GM12873 (cell line): ENCODE data around the gene PER3.

Experiments used
- CTCF ChIP-seq: IDR thresholded peaks from 2 replicates; pipeline ENCODE4 v1.5.1; 2012; ENCODE audit warnings: low read depth, mild to moderate bottlenecking, moderate library complexity, low read length, control low read depth; ENCODE audit not compliant: insufficient read depth; ENCODE audit errors: missing control alignments

The PER3 gene

DNA sequence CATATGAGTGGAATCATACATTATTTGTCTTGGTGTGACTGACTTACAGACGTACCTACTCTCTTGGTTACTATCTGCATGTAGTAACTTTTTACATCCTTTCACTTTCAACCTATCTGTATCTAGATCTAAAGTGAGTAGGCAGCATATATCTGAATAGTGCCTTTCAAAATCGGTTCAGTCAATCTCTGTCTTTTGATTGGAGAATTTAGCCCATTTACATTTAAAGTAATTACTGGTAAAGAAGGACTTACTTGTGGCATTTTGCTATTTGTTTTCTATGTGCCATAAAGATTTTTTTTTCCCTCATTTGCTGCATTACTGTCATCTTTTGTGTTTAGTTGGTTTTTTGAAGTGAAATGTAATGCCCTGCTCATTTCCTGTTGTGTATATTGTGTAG is 54.6 kb downstream of the PER3 start:
- TF ChIP-seq CTCF = no peak

GRCh38 chr1:7839526-7839925 is 55.4 kb downstream of the PER3 start:
- TF ChIP-seq CTCF = no peak

DNA sequence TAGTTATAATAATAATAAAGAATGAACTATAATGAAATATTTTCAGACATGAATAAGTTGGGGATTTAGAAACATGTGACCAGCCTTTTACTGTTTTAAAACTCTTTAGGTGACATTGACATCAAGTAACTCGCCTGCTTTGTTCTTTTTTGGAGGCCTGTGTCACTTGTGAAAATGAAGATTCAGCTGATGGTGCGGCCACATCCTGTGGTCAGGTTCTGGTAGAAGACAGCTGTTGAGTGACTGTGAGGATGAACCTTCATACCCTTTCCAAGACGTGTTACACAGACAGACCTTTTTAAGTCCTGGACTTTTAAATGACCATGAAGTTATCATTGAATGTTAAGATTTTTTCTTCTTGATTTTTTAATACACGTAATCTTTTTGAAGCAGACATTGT is 58.4 kb downstream of the PER3 start:
- no peak for TF ChIP-seq CTCF

GRCh38 chr1:7845761-7846160 is 61.7 kb downstream of the PER3 start:
- TF ChIP-seq CTCF = no peak

DNA sequence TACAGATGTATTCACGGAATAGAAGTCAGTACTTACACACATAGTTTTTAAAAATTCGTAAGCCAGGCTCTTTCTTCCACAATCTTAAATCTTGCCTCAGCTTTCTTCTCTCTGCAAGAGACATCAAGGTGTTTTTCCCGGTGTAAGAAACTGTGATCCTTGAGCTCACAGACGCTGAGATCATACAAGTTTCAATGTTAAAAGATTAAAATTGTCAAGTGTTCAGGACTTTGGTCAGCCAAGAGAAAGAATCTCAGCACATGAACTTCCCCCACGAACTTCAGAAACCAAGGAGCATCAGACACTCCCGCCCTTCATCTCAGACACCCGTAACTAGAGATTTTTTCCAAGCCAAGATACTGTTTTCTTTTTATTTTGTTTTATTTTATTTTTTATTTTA is 62.6 kb downstream of the PER3 start:
- TF ChIP-seq CTCF = no peak

- no peak for TF ChIP-seq CTCF
Observed at GRCh38 chr1:7847599-7847998, 63.5 kb downstream of the PER3 start.

DNA sequence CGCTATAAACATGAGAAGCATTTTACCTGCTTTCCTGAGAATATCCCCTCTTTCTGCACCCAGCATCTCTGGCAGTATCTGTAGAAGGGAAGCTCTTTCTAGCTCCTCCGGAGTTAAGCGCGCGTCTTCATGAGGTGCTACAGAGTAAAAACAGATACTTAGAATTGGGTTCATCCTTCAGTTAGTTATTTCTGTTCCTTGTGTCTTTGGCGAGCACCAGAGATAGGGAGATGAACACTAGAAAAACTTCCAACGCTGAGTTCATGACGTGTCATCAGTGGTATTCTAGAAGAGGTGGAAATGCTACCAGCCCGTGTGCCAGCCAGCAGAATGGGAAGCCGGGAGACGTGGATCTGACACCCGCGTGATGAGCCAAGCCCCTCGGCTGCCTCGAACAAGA is 66.7 kb downstream of the PER3 start:
- no peak for TF ChIP-seq CTCF
